Gastrocnemius medialis (tissue), 4 donors: ENCODE measurements around the gene CUX1. TPM values are rescaled to one million over a fixed set of nuclear protein-coding genes. Genes with fewer than 3 reads are reported as not detected.

ENCODE experiments used
- ATAC-seq, 2 donors: fragments of 150-250 bp; one replicate each; pipeline ENCODE4 v1.9.1; 2016
- DNase-seq, 2 donors: peaks; one replicate each; pipeline ENCODE4 v3.0.0-alpha.2; 2019
- H3K27ac ChIP-seq, 4 donors: fragments of 200-600 bp; sonication (generic); 1 replicate in 1 of 4; 2 replicates in 3 of 4; pipeline ENCODE4 v1.5.1; 2016 to 2018; ENCODE audit warnings: mild to moderate bottlenecking in 2 of 4, moderate library complexity in 1 of 4
- H3K27me3 ChIP-seq, 3 donors: fragments of 200-600 bp; sonication (generic) in 2 of 3; 1 replicate in 1 of 3; 2 replicates in 2 of 3; pipeline versions ENCODE4 v1.5.1 to v1.6.0; 2016 to 2019; ENCODE audit warnings: mild to moderate bottlenecking in 1 of 3, moderate library complexity in 1 of 3
- H3K36me3 ChIP-seq, 2 donors: fragments of 200-600 bp; sonication (generic) in 1 of 2; one replicate each; pipeline ENCODE4 v1.5.1; 2017 to 2018
- H3K4me1 ChIP-seq, 2 donors: fragments of 200-600 bp; sonication (generic) in 1 of 2; one replicate each; pipeline ENCODE4 v1.5.1; 2016 to 2017; ENCODE audit warnings: mild to moderate bottlenecking in 2 of 2
- H3K4me3 ChIP-seq, 4 donors: fragments of 200-600 bp; sonication (generic) in 3 of 4; 1 replicate in 1 of 4; 2 replicates in 3 of 4; pipeline ENCODE4 v1.5.1; 2016 to 2019; ENCODE audit warnings: mild to moderate bottlenecking in 2 of 4
- H3K9me3 ChIP-seq, 3 donors: fragments of 200-600 bp; sonication (generic) in 2 of 3; 1 replicate in 1 of 3; 2 replicates in 2 of 3; pipeline ENCODE4 v1.5.1; 2016 to 2019
- POLR2A ChIP-seq, 2 donors: fragments of 450-650 bp; IDR thresholded peaks; one replicate each; pipeline ENCODE4 v1.6.1; 2017; ENCODE audit warnings: antibody characterized with exemption in 2 of 2, mild to moderate bottlenecking in 2 of 2, moderate library complexity in 2 of 2
- in situ Hi-C, 4 donors: fragments of 200-750 bp; cut with MboI; loops; one replicate each; pipeline versions ENCODE4 v1.15.0 to v1.8.0; 2017; ENCODE audit warnings: low sequenced_read_pairs in 4 of 4
- intact Hi-C: fragments of 100-400 bp; cut with DNase I; formaldehyde crosslinking; loops from one replicate; pipeline ENCODE4 v1.15.1; 2023; ENCODE audit warnings: low total_unique reads
- total RNA-seq, 4 donors: library from RNA; depleted of rRNA; stranded (reverse); fragments of >200 nt; gene quantifications; one replicate each; pipeline versions ENCODE4 v1.1.0 to v1.2.3, GENCODE V29; 2016
- TF ChIP-seq, protein P1 (sequence below), 5 experiments: fragments of 450-650 bp in 3 of 5; fragments of 200-600 bp in 2 of 5; sonication (generic) in 2 of 5; IDR thresholded peaks in 4 of 5; conservative IDR thresholded peaks in 1 of 5; 1 replicate in 4 of 5; 2 replicates in 1 of 5; pipeline ENCODE4 v1.5.1; 2016 to 2019; ENCODE audit warnings: antibody characterized with exemption in 5 of 5, mild to moderate bottlenecking in 3 of 5, moderate library complexity in 3 of 5

Gene CUX1
- total RNA-seq, 4 donors from 2014 or later: 44.1 to 57.9 (median 54.9) TPM

DNA sequence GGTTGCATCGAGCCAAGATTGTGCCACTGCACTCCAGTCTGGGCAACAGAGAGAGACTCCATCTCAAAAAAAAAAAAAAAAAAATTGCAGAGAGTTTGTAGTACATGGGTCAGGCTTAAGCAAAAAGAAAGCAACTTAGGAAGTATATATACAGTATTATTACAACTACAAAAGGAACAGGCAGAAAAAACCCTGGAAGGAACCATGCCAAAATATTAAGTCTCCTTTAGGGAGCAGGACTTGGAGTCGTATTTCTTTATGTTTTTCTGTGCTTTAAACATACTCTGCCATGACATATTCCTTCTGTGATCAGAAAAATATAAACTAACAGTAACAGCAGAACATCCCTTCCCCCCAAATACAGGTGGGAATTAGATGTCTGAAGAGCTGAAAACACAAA lies 144.4 kb downstream of the CUX1 start:
- DNase-seq: no peak
- Histone ChIP-seq H3K4me3 (no peak overlapping the region), H3K27ac (peak overlapping the region; percentile 36 to 93 (median 47)), H3K9me3 (no peaks in the 10 kb centered on the region), H3K4me1 (peaks cover 38 to 46% of the 10 kb centered on the region in 2 donors), H3K27me3 (no peaks in the 10 kb centered on the region), H3K36me3 (no peaks in the 10 kb centered on the region)
- TF ChIP-seq POLR2A (IDR thresholded peaks at IDR 0.05): no peak
- TF ChIP-seq, protein P1, sequence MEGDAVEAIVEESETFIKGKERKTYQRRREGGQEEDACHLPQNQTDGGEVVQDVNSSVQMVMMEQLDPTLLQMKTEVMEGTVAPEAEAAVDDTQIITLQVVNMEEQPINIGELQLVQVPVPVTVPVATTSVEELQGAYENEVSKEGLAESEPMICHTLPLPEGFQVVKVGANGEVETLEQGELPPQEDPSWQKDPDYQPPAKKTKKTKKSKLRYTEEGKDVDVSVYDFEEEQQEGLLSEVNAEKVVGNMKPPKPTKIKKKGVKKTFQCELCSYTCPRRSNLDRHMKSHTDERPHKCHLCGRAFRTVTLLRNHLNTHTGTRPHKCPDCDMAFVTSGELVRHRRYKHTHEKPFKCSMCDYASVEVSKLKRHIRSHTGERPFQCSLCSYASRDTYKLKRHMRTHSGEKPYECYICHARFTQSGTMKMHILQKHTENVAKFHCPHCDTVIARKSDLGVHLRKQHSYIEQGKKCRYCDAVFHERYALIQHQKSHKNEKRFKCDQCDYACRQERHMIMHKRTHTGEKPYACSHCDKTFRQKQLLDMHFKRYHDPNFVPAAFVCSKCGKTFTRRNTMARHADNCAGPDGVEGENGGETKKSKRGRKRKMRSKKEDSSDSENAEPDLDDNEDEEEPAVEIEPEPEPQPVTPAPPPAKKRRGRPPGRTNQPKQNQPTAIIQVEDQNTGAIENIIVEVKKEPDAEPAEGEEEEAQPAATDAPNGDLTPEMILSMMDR (IDR thresholded peaks at IDR 0.05 in 4 of 5, conservative IDR thresholded peaks at IDR 0.05 in 1 of 5): no peak
- no peak for ATAC-seq
- in situ Hi-C loops (no loop called here), intact Hi-C loops (no loop called here)

DNA sequence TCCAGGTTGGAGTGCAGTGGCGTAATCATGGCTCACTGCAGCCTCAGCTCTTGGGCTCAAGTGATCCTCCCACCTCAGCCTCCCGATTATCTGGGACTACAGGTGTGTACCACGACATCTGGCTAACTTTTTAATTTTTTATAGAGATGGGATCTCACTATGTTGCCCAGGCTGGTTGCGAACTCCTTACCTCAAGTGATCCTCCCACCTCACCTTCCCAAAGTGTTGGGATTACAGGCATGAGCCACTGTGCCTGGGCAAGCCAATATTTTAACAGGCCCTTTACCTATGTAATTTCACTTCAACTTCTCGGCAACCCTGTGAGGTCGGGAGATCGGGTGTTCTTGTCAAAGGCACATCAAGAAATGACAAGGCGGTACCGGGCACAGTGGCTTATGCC lies 146.3 kb downstream of the CUX1 start:
- H3K4me1 ChIP-seq: peaks cover 30 to 31% of the 10 kb centered on the region in 2 donors
- H3K9me3 ChIP-seq: no peaks in the 10 kb centered on the region
- H3K4me3 ChIP-seq: no peak overlapping the region
- H3K27ac ChIP-seq: peak overlapping the region; percentile 54 to 93 (median 57)
- ATAC-seq: no peak
- H3K36me3 ChIP-seq: no peaks in the 10 kb centered on the region
- intact Hi-C loops (no loop called here), in situ Hi-C loops (no loop called here)
- H3K27me3 ChIP-seq: no peaks in the 10 kb centered on the region
- TF ChIP-seq, protein P1 (IDR thresholded peaks at IDR 0.05 in 4 of 5, conservative IDR thresholded peaks at IDR 0.05 in 1 of 5): no peak
- TF ChIP-seq POLR2A (IDR thresholded peaks at IDR 0.05): no peak
- DNase-seq: no peak

DNA sequence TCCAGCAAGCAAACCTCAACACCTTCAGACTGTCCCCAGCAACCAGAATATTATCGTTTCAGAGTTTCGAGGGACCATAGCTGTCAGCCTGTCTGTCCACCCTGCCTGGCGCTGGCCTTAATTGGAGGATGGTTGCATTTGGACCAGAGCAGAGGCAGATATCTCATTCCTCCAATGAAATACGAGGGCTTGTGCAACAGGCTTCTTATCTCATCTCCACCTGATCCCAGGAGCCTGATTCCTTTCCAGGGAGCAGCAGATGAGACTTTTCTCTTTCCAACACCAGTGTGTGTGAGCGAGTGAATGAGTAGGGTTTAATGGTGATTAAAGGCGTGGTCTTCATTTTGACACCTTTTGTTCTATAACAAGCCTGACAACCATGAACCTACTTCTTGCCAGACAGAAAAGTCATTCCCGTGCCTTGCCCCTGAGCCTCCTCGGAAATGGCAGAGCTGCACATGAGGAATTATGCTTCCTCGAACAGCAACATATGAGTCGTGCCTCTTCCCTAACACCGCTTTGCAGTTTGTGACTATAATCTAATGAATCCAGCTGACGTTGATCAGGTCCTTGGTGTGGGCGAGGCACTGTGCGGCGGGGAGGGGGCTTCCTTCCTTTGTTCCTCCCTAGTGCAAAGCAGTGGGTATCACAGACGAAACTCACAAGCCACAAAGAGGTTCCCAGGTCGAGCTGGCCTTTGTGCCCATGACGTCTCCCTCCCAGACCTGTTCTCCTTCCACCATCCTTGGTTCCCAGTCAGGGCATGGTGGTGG lies 147.4 kb downstream of the CUX1 start:
- no peaks in the 10 kb centered on the region for H3K36me3 ChIP-seq
- intact Hi-C loops (no loop called here), in situ Hi-C loops (no loop called here)
- H3K27ac ChIP-seq: peak overlapping the region; percentile 54 to 93 (median 57)
- H3K4me3 ChIP-seq: no peak overlapping the region
- H3K9me3 ChIP-seq: no peaks in the 10 kb centered on the region
- TF ChIP-seq, protein P1 (IDR thresholded peaks at IDR 0.05 in 4 of 5, conservative IDR thresholded peaks at IDR 0.05 in 1 of 5): no peak
- no peak for TF ChIP-seq POLR2A (IDR thresholded peaks at IDR 0.05)
- H3K4me1 ChIP-seq: peaks cover 27 to 31% of the 10 kb centered on the region in 2 donors
- ATAC-seq: peak; percentile 69 to 72
- DNase-seq: peak in 1 of 2 donors; percentile 23
- H3K27me3 ChIP-seq: no peaks in the 10 kb centered on the region

DNA sequence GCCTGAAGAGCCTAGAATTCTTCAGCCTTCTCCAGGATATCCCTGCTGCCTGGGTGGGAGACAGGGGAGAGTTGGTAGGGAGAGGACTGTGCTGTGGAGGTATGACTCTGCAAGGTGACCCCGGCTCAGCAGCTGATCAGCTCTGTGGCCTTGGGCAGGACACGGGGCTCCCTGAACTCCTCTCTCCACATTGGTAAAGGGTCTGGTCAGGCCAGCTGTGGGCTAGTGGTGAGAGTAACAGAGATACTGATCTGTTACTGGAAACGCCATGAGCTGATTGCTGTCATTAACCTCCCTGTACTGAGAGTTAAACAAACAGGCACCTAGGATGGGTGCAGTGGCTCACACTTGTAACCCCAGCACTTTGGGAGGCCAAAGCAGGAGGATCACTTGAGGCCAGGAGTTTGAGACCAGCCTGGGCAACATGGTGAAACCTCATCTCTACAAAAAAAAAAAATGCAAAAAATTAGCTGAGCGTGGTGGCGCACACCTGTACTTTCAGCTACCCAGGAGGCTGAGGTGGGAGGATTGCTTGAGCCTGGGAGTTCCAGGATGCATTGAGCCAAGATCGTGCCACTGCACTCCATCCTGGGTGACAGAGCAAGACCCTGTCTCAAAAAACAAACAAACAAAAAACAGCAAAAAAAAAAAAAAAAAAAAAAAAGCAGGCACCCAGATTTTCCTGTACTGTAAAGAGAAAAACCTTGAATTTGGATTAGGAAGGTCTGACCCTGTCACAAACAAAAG lies 151.5 kb downstream of the CUX1 start:
- no peak for TF ChIP-seq POLR2A (IDR thresholded peaks at IDR 0.05)
- TF ChIP-seq, protein P1 (IDR thresholded peaks at IDR 0.05 in 4 of 5, conservative IDR thresholded peaks at IDR 0.05 in 1 of 5): no peak
- no peak for ATAC-seq
- peaks cover 19 to 23% of the 10 kb centered on the region in 2 donors for H3K4me1 ChIP-seq

More for the DNA sequence above, 151.5 kb downstream of the CUX1 start:
- DNase-seq: no peak
- Histone ChIP-seq H3K27ac (peak overlapping the region in 1 of 4 donors; percentile 35), H3K27me3 (no peaks in the 10 kb centered on the region), H3K36me3 (no peaks in the 10 kb centered on the region), H3K9me3 (no peaks in the 10 kb centered on the region), H3K4me3 (no peak overlapping the region)
- intact Hi-C loops: no loop called here
- in situ Hi-C loops: no loop called here
